HepG2 (cell line): ENCODE data around the gene DPCD. TPM values are rescaled to one million over a fixed set of nuclear protein-coding genes. Genes with fewer than 3 reads are reported as not detected.

ENCODE experiments used
- AHDC1 ChIP-seq: sonication (generic); formaldehyde crosslinking; IDR thresholded peaks from 2 replicates; pipeline ENCODE4 v1.5.1; 2020; ENCODE audit warnings: mild to moderate bottlenecking, missing genetic modification reagents, borderline replicate concordance
- AHR ChIP-seq: IDR thresholded peaks from 2 replicates; pipeline ENCODE4 v1.6.1; 2018; ENCODE audit warnings: missing genetic modification reagents, missing compliant biosample characterization
- FOSL1 ChIP-seq: sonication (generic); formaldehyde crosslinking; IDR thresholded peaks from 2 replicates; pipeline ENCODE4 v1.9.0; 2021; ENCODE audit warnings: missing genetic modification reagents, borderline replicate concordance
- MIER2 ChIP-seq: IDR thresholded peaks from 2 replicates; pipeline ENCODE4 v1.6.1; 2016; ENCODE audit warnings: missing biosample characterization, missing genetic modification reagents
- MTERF4 ChIP-seq: sonication (generic); formaldehyde crosslinking; IDR thresholded peaks from 2 replicates; pipeline ENCODE4 v1.8.0; 2023; ENCODE audit warnings: mild to moderate bottlenecking, missing genetic modification reagents
- ZEB1 ChIP-seq: IDR thresholded peaks from 2 replicates; pipeline ENCODE4 v1.6.1; 2012; ENCODE audit warnings: mild to moderate bottlenecking, low read depth, inconsistent platforms; ENCODE audit not compliant: insufficient replicate concordance
- ZNF44 ChIP-seq: sonication (generic); formaldehyde crosslinking; IDR thresholded peaks from 2 replicates; pipeline ENCODE4 v1.5.1; 2020; ENCODE audit warnings: mild to moderate bottlenecking, missing genetic modification reagents
- ZNF460 ChIP-seq: sonication (generic); formaldehyde crosslinking; IDR thresholded peaks from 2 replicates; pipeline ENCODE4 v1.5.1; 2020; ENCODE audit warnings: missing genetic modification reagents, mild to moderate bottlenecking, borderline replicate concordance
- ZNF552 ChIP-seq: sonication (generic); formaldehyde crosslinking; IDR thresholded peaks from 2 replicates; pipeline ENCODE4 v1.9.0; 2022; ENCODE audit warnings: missing genetic modification reagents, mild to moderate bottlenecking, borderline replicate concordance
- ZNF687 ChIP-seq: sonication (generic); formaldehyde crosslinking; IDR thresholded peaks from 2 replicates; pipeline ENCODE4 v1.5.1; 2020; ENCODE audit warnings: mild to moderate bottlenecking, missing genetic modification reagents, moderate library complexity
- ZNF782 ChIP-seq: sonication (generic); formaldehyde crosslinking; IDR thresholded peaks from 2 replicates; pipeline ENCODE4 v1.4.0; 2020; ENCODE audit warnings: missing genetic modification reagents, mild to moderate bottlenecking, borderline replicate concordance
- polyA plus RNA-seq, 8 experiments: library from polyadenylated mRNA; depleted of rRNA in 3 of 8; stranded (reverse) in 7 of 8; unstranded in 1 of 8; fragments of >200 nt; fragmentation: Illumina TruSeq in 4 of 8; extraction: Trizol in 4 of 8; gene quantifications; 2 replicates each; pipeline versions ENCODE4 v1.2.1 to v1.2.3, GENCODE V29; 2011 to 2016; ENCODE audit warnings: low read depth in 4 of 8, missing spikeins in 1 of 8, mixed read lengths in 1 of 8; ENCODE audit not compliant: insufficient read depth in 1 of 8
- total RNA-seq, 5 experiments: library from RNA; depleted of rRNA; stranded (reverse); fragments of >200 nt; fragmentation: Illumina TruSeq; extraction: Trizol; gene quantifications; 2 replicates each; pipeline ENCODE4 v1.2.3, GENCODE V29; 2016; ENCODE audit warnings: low read depth in 1 of 5
- TF ChIP-seq, protein P1 (sequence below): sonication (generic); formaldehyde crosslinking; IDR thresholded peaks from 2 replicates; pipeline ENCODE4 v1.4.0; 2020; ENCODE audit warnings: missing genetic modification reagents
- TF ChIP-seq, protein P2 (sequence below): fragments of 450-650 bp; IDR thresholded peaks from 2 replicates; pipeline ENCODE4 v1.6.1; 2017

The DPCD gene
- total and polyA plus RNA-seq, 2 of the 13 experiments (the other 11 are each of a cell fraction or from before 2014, with no cell fraction given) = 25.2 to 27.0 TPM

- no peak for TF ChIP-seq MTERF4
- no peak for TF ChIP-seq AHDC1 (CRISPR knock-in tag)
- TF ChIP-seq ZNF782 = 0 out of 2 replicates have a peak, but pooled peaks have one; percentile 34
- no peak for TF ChIP-seq MIER2
- TF ChIP-seq, protein P1, sequence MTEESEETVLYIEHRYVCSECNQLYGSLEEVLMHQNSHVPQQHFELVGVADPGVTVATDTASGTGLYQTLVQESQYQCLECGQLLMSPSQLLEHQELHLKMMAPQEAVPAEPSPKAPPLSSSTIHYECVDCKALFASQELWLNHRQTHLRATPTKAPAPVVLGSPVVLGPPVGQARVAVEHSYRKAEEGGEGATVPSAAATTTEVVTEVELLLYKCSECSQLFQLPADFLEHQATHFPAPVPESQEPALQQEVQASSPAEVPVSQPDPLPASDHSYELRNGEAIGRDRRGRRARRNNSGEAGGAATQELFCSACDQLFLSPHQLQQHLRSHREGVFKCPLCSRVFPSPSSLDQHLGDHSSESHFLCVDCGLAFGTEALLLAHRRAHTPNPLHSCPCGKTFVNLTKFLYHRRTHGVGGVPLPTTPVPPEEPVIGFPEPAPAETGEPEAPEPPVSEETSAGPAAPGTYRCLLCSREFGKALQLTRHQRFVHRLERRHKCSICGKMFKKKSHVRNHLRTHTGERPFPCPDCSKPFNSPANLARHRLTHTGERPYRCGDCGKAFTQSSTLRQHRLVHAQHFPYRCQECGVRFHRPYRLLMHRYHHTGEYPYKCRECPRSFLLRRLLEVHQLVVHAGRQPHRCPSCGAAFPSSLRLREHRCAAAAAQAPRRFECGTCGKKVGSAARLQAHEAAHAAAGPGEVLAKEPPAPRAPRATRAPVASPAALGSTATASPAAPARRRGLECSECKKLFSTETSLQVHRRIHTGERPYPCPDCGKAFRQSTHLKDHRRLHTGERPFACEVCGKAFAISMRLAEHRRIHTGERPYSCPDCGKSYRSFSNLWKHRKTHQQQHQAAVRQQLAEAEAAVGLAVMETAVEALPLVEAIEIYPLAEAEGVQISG (CRISPR knock-in tag) = peak; percentile 54; the same call in 1 of the 2 replicates
- TF ChIP-seq FOSL1 = no peak
- TF ChIP-seq ZEB1 = no peak
- TF ChIP-seq, protein P2, sequence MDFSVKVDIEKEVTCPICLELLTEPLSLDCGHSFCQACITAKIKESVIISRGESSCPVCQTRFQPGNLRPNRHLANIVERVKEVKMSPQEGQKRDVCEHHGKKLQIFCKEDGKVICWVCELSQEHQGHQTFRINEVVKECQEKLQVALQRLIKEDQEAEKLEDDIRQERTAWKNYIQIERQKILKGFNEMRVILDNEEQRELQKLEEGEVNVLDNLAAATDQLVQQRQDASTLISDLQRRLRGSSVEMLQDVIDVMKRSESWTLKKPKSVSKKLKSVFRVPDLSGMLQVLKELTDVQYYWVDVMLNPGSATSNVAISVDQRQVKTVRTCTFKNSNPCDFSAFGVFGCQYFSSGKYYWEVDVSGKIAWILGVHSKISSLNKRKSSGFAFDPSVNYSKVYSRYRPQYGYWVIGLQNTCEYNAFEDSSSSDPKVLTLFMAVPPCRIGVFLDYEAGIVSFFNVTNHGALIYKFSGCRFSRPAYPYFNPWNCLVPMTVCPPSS = no peak
- TF ChIP-seq ZNF44 (CRISPR knock-in tag) = no peak
- no peak for TF ChIP-seq ZNF552 (CRISPR knock-in tag)
- peak; percentile 33 for TF ChIP-seq ZNF687 (CRISPR knock-in tag)
- TF ChIP-seq ZNF460 (CRISPR knock-in tag) = no peak
- TF ChIP-seq AHR (CRISPR knock-in tag) = no peak
Observed at GRCh38 chr10:101602761-101603398, 14.8 kb downstream of the DPCD start (continued).
